Liver (tissue), 9 donors: ENCODE data around the gene SLIRP. TPM values are rescaled to one million over a fixed set of nuclear protein-coding genes. Genes with fewer than 3 reads are reported as not detected.

Source experiments
- DNase-seq: peaks from one replicate; pipeline ENCODE4 v3.0.0-alpha.2; 2017; ENCODE audit warnings: low spot score
- H3K27ac ChIP-seq, 2 donors: one replicate each; pipeline ENCODE4 v1.7.0; 2013; ENCODE audit warnings: inconsistent platforms in 2 of 2, low read length in 2 of 2, control low read depth in 1 of 2, low read depth in 1 of 2, mild to moderate bottlenecking in 1 of 2
- H3K27me3 ChIP-seq, 4 donors: one replicate each; pipeline versions ENCODE4 v1.6.1 to v1.7.0; 2013; ENCODE audit warnings: low read length in 3 of 4, inconsistent platforms in 1 of 4, mild to moderate bottlenecking in 1 of 4, moderate library complexity in 1 of 4; ENCODE audit not compliant: control insufficient read depth in 4 of 4, insufficient read depth in 4 of 4
- H3K36me3 ChIP-seq, 4 donors: one replicate each; pipeline versions ENCODE4 v1.6.1 to v1.7.0; 2013; ENCODE audit warnings: low read length in 3 of 4, mild to moderate bottlenecking in 3 of 4, low read depth in 1 of 4, moderate library complexity in 1 of 4; ENCODE audit not compliant: control insufficient read depth in 4 of 4, insufficient read depth in 3 of 4
- H3K4me1 ChIP-seq, 4 donors: one replicate each; pipeline versions ENCODE4 v1.6.1 to v1.7.0; 2013; ENCODE audit warnings: low read length in 3 of 4, mild to moderate bottlenecking in 3 of 4, moderate library complexity in 1 of 4; ENCODE audit not compliant: control insufficient read depth in 4 of 4, insufficient read depth in 4 of 4
- H3K4me3 ChIP-seq, 3 donors: one replicate each; pipeline versions ENCODE4 v1.6.1 to v1.7.0; 2013; ENCODE audit warnings: low read length in 3 of 3, control low read depth in 1 of 3, low read depth in 1 of 3, mild to moderate bottlenecking in 1 of 3
- H3K9ac ChIP-seq, 2 donors: one replicate each; pipeline ENCODE4 v1.7.0; 2013; ENCODE audit warnings: low read length in 2 of 2, mild to moderate bottlenecking in 2 of 2, moderate library complexity in 2 of 2, control low read depth in 1 of 2, low read depth in 1 of 2
- H3K9me3 ChIP-seq, 4 donors: one replicate each; pipeline versions ENCODE4 v1.6.1 to v1.7.0; 2013; ENCODE audit warnings: low read length in 3 of 4; ENCODE audit not compliant: control insufficient read depth in 4 of 4
- FOXA1 ChIP-seq: IDR thresholded peaks from 2 replicates; pipeline ENCODE4 v1.6.1; 2016; ENCODE audit warnings: antibody characterized with exemption
- GABPA ChIP-seq, 2 donors: IDR thresholded peaks in 1 of 2; conservative IDR thresholded peaks in 1 of 2; 2 replicates each; pipeline ENCODE4 v1.6.1; 2016; ENCODE audit warnings: antibody characterized with exemption in 2 of 2, mild to moderate bottlenecking in 1 of 2, moderate library complexity in 1 of 2
- HNF4A ChIP-seq, 2 donors: conservative IDR thresholded peaks; 2 replicates each; pipeline ENCODE4 v1.6.1; 2016; ENCODE audit warnings: antibody characterized with exemption in 2 of 2, mild to moderate bottlenecking in 2 of 2
- JUND ChIP-seq, 2 donors: IDR thresholded peaks; 2 replicates each; pipeline ENCODE4 v1.6.1; 2016; ENCODE audit warnings: antibody characterized with exemption in 2 of 2
- NR2F2 ChIP-seq: IDR thresholded peaks from 2 replicates; pipeline ENCODE4 v1.6.1; 2016; ENCODE audit warnings: antibody characterized with exemption
- RAD21 ChIP-seq, 2 donors: IDR thresholded peaks; 2 replicates each; pipeline ENCODE4 v1.6.1; 2016; ENCODE audit warnings: antibody characterized with exemption in 2 of 2, mild to moderate bottlenecking in 2 of 2
- RXRA ChIP-seq, 2 donors: IDR thresholded peaks; 2 replicates each; pipeline ENCODE4 v1.6.1; 2017 to 2018; ENCODE audit warnings: antibody characterized with exemption in 2 of 2, mild to moderate bottlenecking in 1 of 2
- SP1 ChIP-seq: IDR thresholded peaks from 2 replicates; pipeline ENCODE4 v1.6.1; 2018; ENCODE audit warnings: antibody characterized with exemption, mild to moderate bottlenecking
- TAF1 ChIP-seq: conservative IDR thresholded peaks from 2 replicates; pipeline ENCODE4 v1.6.1; 2016; ENCODE audit warnings: antibody characterized with exemption, mild to moderate bottlenecking
- YY1 ChIP-seq: IDR thresholded peaks from 2 replicates; pipeline ENCODE4 v1.6.1; 2016; ENCODE audit warnings: antibody characterized with exemption, mild to moderate bottlenecking
- WGBS: extraction: QIAGEN DNeasy Blood & Tissue Kit; methylation state at CpG from one replicate; pipeline ENCODE4 v1.1.7; 2013; 5-methylcytosine and 5-hydroxymethylcytosine counted together
- polyA plus RNA-seq, 2 donors: library from polyadenylated mRNA; stranded (reverse) in 1 of 2; unstranded in 1 of 2; fragments of 200-250 nt in 1 of 2; fragments of >200 nt in 1 of 2; fragmentation: Nextera tagmentation in 1 of 2; extraction: Ambion mirVana in 1 of 2; gene quantifications; one replicate each; pipeline versions ENCODE4 v1.2.1 to v1.2.3, GENCODE V29; 2013 to 2015
- total RNA-seq, 2 donors: library from RNA; depleted of rRNA; stranded (reverse); fragments of >200 nt; gene quantifications; one replicate each; pipeline ENCODE4 v1.2.3, GENCODE V29; 2014
- TF ChIP-seq, protein P1 (sequence below): IDR thresholded peaks from 2 replicates; pipeline ENCODE4 v1.6.1; 2016; ENCODE audit warnings: antibody characterized with exemption
- TF ChIP-seq, protein P2 (sequence below): IDR thresholded peaks from 2 replicates; pipeline ENCODE4 v1.6.1; 2016; ENCODE audit warnings: antibody characterized with exemption, mild to moderate bottlenecking
- TF ChIP-seq, protein P3 (sequence below): IDR thresholded peaks from 2 replicates; pipeline ENCODE4 v1.6.1; 2016; ENCODE audit warnings: antibody characterized with exemption
- TF ChIP-seq, protein P4 (sequence below): IDR thresholded peaks from 2 replicates; pipeline ENCODE4 v1.6.1; 2016; ENCODE audit warnings: antibody characterized with exemption
- donor health status: healthy.
- donor health status: healthy.
- donor health status: healthy.
- donor health status: healthy.
- donor health status: healthy.

The SLIRP gene
- total and polyA plus RNA-seq, 4 donors: 91.1 to 294 (median 121) TPM

DNA sequence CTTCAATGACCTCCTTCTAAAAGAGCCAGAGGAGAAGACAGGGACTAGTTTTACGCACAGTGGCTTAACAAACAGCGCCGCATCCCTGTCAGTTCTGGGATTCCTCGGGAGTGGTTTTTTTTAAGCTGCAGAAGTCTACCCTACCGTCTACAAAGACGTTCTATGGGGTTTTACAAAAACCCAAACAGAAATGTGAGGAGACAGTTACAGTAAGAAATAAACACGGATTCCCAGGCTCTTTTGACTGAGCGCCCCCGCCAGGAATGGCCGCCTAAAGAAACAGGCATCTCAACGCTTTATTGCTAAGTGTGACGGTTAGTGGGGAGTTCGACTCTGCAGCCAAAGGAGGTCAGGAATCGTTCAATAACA lies 564 bp upstream of the SLIRP start:
- TF ChIP-seq, protein P1, sequence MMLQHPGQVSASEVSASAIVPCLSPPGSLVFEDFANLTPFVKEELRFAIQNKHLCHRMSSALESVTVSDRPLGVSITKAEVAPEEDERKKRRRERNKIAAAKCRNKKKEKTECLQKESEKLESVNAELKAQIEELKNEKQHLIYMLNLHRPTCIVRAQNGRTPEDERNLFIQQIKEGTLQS: no peak
- TF ChIP-seq RAD21 (IDR thresholded peaks at IDR 0.05): peak; percentile 40 to 54
- DNase-seq: no peak
- Histone ChIP-seq H3K36me3 (peaks cover 9 to 27% (median 17%) of the 10 kb centered on the region in 4 donors), H3K27me3 (no peaks in the 10 kb centered on the region), H3K27ac (no peak overlapping the region), H3K4me1 (peaks cover 6 to 38% (median 33%) of the 10 kb centered on the region in 4 donors), H3K9me3 (no peaks in the 10 kb centered on the region), H3K9ac (peak overlapping the region; percentile 71), H3K4me3 (peak overlapping the region; percentile 91 to 98 (median 92))
- WGBS: under 1% methylated on average over 14 of the region's 14 CpGs

DNA sequence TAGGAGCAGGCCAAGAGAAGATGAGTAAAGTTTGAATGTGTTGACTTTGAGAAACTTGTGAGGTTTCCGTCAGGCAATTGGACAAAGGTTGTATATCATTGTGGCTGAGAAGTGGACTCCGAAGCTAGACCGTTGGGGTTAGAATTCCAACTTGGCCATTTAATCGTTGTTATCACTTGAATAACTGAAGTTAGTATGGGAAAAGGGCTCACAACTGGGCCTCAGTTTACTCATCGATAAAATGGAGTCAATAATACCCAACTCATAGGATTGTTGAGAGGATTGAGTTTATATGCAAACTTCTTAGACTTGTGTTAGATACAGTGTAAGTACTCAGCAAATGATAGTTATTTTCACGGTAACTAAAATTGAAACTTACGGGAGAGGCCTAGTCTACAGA lies 846 bp downstream of the SLIRP start:
- no peaks in the 10 kb centered on the region for H3K27me3 ChIP-seq
- no peak overlapping the region for H3K27ac ChIP-seq
- H3K4me3 ChIP-seq: peak overlapping the region; percentile 91 to 98 (median 92)
- DNase-seq: no peak
- 18% methylated on average over 7 of the region's 7 CpGs for WGBS
- H3K9ac ChIP-seq: peak overlapping the region; percentile 71 to 81
- H3K36me3 ChIP-seq: peaks cover 4 to 29% (median 17%) of the 10 kb centered on the region in 4 donors
- TF ChIP-seq, protein P1: no peak
- TF ChIP-seq SP1 (no peak), YY1 (no peak), NR2F2 (no peak), RAD21 (IDR thresholded peaks at IDR 0.05) (no peak), TAF1 (no peak), JUND (IDR thresholded peaks at IDR 0.05) (no peak), RXRA (IDR thresholded peaks at IDR 0.05) (no peak), FOXA1 (no peak), HNF4A (conservative IDR thresholded peaks at IDR 0.05) (no peak), GABPA (IDR thresholded peaks at IDR 0.05 in 1 of 2, conservative IDR thresholded peaks at IDR 0.05 in 1 of 2) (no peak)
- TF ChIP-seq, protein P2, sequence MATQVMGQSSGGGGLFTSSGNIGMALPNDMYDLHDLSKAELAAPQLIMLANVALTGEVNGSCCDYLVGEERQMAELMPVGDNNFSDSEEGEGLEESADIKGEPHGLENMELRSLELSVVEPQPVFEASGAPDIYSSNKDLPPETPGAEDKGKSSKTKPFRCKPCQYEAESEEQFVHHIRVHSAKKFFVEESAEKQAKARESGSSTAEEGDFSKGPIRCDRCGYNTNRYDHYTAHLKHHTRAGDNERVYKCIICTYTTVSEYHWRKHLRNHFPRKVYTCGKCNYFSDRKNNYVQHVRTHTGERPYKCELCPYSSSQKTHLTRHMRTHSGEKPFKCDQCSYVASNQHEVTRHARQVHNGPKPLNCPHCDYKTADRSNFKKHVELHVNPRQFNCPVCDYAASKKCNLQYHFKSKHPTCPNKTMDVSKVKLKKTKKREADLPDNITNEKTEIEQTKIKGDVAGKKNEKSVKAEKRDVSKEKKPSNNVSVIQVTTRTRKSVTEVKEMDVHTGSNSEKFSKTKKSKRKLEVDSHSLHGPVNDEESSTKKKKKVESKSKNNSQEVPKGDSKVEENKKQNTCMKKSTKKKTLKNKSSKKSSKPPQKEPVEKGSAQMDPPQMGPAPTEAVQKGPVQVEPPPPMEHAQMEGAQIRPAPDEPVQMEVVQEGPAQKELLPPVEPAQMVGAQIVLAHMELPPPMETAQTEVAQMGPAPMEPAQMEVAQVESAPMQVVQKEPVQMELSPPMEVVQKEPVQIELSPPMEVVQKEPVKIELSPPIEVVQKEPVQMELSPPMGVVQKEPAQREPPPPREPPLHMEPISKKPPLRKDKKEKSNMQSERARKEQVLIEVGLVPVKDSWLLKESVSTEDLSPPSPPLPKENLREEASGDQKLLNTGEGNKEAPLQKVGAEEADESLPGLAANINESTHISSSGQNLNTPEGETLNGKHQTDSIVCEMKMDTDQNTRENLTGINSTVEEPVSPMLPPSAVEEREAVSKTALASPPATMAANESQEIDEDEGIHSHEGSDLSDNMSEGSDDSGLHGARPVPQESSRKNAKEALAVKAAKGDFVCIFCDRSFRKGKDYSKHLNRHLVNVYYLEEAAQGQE: no peak
- TF ChIP-seq, protein P3, sequence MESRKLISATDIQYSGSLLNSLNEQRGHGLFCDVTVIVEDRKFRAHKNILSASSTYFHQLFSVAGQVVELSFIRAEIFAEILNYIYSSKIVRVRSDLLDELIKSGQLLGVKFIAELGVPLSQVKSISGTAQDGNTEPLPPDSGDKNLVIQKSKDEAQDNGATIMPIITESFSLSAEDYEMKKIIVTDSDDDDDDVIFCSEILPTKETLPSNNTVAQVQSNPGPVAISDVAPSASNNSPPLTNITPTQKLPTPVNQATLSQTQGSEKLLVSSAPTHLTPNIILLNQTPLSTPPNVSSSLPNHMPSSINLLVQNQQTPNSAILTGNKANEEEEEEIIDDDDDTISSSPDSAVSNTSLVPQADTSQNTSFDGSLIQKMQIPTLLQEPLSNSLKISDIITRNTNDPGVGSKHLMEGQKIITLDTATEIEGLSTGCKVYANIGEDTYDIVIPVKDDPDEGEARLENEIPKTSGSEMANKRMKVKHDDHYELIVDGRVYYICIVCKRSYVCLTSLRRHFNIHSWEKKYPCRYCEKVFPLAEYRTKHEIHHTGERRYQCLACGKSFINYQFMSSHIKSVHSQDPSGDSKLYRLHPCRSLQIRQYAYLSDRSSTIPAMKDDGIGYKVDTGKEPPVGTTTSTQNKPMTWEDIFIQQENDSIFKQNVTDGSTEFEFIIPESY: no peak
- TF ChIP-seq, protein P4, sequence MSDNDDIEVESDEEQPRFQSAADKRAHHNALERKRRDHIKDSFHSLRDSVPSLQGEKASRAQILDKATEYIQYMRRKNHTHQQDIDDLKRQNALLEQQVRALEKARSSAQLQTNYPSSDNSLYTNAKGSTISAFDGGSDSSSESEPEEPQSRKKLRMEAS: no peak
- no peaks in the 10 kb centered on the region for H3K9me3 ChIP-seq
- H3K4me1 ChIP-seq: peaks cover 6 to 38% (median 33%) of the 10 kb centered on the region in 4 donors
